HG02852 (cell line): ENCODE results near the gene CCDC159.
"Not testable (repeated sequence)": the region's sequence is repeated elsewhere in the genome, so short reads cannot be mapped to it uniquely, and the experiment has no call there.

ENCODE experiments used
- ATAC-seq: cut with Tn5 transposase; IDR thresholded peaks from one replicate; pipeline ENCODE4 v1.9.1; 2021; ENCODE audit warnings: mild to moderate bottlenecking, moderate library complexity; ENCODE audit not compliant: unreplicated experiment

CCDC159 gene

DNA sequence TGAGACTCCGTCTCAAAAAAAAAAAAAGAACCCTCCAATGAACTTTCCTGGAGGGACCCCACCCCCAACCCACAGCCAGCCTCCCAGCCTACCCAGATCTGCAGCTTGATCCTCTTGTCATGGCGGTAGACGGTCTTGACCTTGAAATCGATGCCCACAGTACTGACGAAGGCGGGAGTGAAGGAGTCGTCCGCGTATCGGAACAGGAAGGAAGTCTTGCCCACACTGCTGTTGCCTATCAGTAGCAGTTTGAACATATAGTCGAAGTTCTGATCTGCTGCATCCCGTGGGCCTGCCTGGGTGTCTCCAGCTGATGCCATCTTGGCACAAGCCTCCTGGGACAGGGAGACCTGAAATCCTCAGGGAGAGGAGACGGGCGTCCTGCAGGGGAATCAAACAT, 9.2 kb upstream of the CCDC159 start:
- ATAC-seq: no peak

DNA sequence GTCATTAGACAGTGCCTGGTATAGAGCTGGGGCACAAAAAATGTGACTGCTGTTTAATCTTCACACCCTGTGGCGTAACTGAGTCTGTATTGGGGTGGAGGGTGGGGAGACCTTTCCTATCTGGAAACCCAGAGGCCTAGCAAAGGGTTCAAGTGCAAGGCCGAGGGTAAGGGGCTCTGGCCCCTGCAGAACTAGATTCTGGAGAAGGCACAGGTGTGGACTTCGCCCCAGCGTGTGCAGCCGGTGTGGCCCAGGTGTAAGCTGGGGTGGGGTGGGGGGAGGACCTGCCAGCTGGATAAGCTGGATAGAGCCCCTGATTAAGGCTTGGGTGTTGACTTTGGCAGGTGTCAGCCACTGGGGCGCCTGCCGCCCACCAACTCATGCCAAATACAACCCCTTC, 8.2 kb upstream of the CCDC159 start:
- ATAC-seq: no peak

DNA sequence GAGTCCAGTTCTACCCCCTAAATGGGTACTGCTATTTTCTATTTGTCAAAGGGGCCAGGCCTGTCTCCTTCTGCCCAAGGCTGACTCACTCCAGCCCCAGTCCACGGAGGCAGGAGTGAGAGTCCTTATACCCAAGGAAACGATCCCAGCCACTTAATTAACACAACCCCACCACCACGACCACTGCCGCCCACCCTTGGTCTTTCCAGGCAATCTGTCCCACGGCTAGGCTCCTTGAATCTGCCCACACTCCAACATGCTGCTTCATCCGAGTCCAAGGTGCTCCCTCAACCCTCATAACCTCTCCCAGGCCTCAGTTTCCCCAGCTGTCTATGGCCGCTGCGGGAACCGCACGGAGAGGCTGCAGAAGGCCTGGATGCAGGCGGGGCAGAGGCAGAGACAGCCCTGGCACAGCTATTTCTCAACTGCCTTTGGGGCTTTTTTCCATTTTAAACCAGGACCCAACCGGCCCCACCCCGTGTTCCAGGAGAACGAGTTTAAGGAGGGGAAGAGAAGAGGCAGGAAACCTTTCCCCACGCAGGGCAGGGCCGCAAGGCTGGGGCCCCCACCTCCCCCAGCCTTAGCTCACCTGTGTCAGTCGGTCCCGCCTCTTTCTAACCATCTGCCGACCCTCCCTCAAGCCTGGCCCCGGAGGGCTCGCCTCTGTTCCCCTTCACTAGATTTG, 7.6 kb upstream of the CCDC159 start:
- ATAC-seq: no peak

DNA sequence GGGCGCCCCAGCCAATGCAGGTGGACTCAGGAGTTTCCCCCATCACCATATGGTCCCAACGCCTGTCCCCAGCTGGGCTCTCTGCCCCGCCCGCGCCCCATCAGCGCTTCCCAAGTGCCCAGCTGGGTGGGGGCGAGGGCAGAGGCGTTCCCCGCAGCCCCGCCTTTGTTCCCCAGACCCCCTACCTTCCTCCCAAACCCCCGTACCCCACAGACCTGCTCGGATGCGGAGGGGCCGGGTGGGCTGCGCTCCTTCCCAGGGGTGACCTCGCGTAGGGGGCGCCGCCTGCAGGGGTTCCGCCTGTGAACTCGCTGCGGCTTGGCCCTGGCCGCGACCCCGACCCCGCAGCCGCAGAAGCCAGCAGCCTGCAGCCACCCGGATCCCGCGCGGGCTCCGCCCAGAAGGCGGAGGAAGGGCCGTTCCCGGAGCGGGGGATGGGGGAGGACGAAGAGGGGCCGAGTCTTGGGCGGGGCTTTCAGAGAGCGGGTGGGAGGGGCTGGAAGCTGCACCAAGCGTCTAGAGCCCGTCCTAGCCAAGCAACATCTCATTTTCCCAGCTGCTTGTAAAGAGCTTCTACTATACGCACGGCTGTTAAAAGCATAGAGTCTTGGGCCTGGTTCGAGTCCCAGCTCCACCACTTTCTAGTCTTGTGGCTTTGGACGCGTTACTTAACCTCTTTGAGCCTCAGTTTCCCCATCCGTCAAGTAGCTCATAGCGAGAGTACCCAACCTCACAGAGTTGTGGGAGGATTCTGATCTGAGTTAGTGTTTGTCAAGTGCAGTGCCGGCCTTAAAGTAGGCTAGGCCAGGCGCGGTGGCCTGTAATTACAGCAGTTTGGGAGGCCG, 6.8 kb upstream of the CCDC159 start, which contains the start of gene RAB3D:
Gene RAB3D (minus strand): TSS at position 404 of the 845 bp plus-strand sequence. CDS start 2,258 bp downstream, outside the sequence.
- peak; percentile 70 for ATAC-seq

DNA sequence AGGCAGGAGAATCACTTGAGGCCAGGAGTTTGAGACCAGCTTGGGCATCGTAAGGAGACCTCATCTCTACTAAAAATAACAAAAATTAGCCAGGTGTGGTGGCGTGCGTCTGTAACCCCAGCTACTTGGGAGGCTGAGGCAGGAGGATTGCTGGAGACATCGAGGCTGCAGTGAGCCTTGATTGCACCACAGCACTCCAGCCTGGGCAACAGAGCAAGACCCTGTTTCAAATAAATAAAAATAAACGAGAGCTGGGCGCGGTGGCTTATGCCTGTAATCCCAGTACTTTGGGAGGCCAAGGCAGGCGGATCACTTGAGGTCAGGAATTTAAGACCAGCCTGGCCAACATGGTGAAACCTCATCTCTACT, 6.2 kb upstream of the CCDC159 start:
- not testable (repeated sequence) for ATAC-seq

DNA sequence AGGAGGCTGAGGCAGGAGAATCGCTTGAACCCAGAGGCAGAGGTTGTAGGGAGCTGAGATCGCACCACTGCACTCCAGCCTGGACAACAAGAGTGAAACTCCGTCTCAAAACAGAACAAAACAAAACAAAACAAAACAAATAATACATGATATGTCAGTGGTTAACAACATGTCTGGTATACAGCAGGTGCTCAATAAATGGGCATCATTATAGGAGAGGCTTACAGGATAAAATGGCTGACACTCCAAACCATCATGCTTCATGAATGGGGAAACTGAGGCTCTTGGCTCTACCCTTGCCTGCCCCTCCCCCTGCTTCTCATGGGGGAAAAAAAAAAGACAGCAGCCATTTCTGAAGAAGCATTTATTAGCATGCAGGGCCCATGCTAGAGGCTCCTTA, 3.9 kb upstream of the CCDC159 start:
- ATAC-seq: no peak

DNA sequence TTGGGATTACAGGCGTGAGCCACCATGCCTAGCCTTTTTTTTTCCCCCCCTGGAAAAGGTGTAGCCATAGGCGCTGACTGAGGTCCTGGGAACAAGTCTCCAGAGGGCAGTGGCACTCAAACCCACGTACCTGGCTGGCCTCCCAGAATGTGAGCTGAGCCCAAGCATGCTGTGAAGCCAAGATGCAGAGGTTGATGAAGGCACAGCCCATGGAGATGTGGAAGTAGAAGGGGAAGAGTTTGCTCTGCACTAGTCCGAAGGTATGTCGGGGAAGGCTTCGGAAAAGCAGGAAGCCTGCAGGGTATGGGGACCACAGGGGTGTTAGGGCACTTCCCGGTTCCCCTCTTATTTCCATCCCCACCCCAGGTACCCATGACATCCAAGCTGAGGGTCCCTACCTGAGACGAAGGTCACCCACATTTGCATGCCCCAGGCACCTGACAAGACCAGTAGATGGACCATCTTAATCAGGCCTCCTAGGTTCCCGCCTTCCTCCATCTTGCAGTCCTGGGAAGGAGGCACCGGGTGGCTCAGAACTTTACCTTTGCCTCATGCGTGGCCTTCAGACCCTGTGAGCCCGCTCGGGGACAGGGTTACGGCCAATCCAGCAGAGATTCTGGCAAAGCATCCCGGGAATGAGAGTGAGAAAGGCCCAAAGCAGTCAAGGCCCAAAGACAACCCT, 1.1 kb upstream of the CCDC159 start:
- no peak for ATAC-seq

DNA sequence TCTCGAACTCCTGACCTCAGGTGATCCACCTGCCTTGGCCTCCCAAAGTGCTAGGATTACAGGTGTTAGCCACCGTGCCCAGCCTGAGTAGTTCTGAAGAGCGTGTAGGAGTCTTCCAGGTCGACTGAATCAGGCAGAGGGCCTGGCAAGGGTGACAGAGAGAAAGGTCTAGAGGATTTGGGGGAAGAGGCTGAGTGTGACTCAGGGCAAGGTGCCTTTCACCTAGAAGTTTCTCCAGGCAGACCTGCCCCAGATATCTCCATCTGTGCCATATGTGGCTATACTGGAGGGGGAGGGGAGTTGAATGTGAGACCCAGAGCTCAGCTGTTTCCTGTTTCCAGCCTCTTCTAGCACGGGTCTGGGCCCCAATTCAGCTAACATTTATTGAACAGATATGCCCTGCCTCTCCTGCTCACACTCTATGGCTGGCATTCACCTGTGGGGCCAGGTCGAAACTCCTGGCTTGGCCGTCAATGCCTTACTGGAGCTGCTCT, 1.3 kb downstream of the CCDC159 start:
- ATAC-seq: no peak

DNA sequence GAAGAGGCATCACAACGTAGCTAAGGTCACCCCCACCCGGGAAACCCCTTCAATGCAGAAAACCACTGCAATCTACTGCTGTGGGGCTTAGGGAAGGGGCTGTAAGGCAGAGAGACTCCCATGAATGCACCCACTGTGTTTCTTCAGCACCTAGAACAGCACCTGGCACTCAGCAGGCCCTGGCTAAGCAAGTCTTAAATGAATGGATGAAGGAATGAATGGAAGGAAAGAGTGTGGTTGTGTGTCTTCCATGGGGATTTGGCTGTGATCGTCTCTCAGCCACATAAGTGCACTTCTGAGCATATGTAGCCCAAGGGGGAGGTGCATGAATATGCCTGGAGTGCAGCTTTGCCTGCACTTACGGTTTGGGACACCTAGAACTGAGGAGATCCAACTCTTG, 2.9 kb downstream of the CCDC159 start:
- ATAC-seq: no peak

DNA sequence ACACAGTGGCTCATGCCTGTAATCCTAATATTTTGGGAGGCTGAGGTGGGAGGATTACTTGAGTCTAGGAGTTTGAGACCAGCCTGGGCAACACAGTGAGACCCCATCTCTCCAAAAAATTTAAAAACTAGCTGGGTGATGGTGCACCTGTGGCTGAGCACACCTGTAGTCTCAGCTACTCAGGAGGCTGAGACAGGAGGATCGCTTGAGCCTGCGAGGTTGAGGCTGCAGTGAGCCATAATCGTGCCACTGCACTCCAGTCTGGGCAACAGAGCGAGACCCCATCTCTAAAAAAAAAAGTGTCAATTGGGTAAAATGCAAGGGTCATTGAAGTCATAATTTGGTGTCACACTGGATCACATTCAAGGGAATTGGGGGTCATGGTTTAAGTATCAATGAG, 7.8 kb downstream of the CCDC159 start:
- ATAC-seq: not testable (repeated sequence)

DNA sequence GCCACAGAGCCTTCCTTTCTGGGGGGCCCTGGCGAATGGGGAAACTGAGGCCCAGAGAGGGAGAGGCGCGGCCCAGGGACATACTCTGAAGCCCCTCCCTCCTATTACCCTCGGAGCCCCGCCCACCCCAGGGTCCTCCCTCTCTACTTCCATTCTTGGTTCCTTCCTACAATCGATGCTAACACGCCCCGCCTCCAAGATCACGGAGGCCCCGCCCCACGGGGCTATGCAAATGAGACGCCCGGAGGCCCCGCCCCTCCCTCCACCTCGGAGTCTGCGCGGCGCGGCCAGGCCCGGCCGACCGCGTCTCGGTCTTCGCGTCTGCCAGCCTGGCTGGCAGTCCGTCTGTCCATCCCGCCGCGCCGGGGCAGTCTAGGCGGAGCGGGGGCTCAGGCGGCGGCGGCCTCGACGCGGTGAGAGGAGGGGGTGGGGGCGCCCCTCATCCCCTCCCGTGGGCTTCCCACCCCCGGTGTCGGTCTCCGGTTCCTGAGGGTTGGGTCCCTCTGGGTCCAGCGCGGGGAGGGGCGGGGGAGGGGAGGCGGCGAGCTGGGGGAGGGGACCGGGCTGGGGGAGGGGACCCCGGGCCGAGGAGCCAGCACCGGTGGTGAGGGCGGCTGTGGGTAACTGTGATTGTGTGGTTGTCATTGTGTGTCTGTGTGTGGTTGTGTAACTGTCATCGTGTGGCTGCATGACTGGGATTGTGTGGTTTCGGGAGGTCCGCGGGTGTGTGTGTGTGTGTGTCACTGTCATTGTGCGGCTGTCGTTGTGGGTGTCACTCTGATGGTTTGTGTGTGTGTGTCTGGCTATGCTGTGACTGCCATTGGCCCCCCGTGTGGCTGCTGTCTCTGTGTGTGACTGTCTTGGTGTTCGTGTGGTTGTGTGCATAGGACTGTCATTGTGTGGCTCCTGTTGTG, 9.1 kb downstream of the CCDC159 start, which contains the start of gene PLPPR2:
Gene PLPPR2 (plus strand): TSS at position 273 of the 914 bp plus-strand sequence. CDS start 2,242 bp downstream, outside the sequence.
- ATAC-seq: peak; percentile 51

DNA sequence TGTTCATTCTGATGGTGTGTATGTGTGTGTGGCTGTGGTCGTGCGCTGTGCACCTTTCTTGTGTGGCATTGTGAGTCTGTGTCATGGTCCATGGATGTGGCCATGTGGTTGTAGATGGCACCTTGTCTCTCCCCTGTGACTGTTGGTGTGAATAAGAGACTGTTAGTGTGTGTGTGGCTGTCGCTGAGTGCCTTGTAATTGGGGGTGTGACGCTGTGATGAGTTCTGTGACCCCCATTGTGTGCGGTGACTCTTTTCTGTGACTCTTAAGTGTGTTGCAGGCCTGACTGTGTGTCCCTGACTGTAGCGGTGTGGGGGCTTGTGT, 9.7 kb downstream of the CCDC159 start:
- ATAC-seq: no peak

DNA sequence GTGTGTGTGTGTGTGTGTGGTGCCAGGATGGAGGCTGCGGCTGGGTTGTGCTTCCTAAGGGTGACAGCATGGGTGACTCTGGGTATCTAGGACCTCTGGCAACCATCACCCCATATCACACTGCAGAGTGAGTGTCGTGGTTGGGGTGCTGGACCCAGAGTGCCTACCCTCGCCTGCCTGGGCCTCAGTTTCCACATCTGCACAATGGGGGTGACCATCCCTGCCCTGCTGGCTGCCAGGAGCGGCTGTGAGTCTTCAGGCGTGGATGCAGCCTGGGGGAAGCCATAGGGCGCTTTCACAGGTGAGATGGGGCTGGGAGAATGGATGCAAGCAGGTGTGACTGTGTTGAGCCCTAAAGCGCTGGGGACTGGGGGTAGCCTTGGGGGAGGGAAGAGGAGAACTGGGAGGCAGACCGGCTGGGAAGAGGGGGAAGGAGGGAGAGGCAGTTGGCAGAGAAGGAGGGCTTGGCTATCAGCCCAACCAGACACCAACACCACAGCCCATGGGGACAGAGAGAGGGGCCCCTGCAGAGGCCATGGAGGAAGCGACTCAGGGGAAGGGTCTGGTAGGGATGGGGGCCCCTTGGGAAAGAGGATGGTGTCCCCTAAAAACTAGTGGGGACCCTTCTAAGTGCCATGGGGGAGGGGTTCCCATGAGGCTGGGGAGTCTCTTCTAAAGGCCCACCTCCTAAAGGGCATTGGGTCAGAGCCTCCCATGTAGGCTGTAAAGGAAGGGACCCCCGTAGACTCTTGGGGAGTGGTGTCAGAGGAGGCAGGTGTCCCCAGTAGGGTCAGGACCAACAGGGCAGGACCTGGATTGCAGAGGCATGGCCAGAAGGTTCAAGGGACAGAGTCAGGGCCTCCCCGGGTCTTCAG, 10.6 kb downstream of the CCDC159 start:
- ATAC-seq: no peak

DNA sequence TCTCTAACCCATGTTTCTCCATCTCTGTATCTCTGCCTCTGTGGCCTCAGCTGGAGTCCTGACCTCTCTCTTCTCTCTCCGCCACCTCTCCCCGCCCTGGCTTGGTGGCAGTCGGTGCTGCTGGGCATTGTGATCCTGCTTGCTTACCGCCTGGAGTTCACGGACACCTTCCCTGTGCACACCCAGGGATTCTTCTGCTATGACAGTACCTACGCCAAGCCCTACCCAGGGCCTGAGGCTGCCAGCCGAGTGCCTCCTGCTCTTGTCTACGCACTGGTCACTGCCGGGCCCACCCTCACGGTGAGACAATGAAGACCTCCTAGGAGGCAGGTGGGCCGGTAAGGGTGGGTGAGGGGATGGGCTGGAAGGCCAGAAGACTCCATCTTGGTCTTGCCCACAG, 13.1 kb downstream of the CCDC159 start:
- ATAC-seq: no peak

DNA sequence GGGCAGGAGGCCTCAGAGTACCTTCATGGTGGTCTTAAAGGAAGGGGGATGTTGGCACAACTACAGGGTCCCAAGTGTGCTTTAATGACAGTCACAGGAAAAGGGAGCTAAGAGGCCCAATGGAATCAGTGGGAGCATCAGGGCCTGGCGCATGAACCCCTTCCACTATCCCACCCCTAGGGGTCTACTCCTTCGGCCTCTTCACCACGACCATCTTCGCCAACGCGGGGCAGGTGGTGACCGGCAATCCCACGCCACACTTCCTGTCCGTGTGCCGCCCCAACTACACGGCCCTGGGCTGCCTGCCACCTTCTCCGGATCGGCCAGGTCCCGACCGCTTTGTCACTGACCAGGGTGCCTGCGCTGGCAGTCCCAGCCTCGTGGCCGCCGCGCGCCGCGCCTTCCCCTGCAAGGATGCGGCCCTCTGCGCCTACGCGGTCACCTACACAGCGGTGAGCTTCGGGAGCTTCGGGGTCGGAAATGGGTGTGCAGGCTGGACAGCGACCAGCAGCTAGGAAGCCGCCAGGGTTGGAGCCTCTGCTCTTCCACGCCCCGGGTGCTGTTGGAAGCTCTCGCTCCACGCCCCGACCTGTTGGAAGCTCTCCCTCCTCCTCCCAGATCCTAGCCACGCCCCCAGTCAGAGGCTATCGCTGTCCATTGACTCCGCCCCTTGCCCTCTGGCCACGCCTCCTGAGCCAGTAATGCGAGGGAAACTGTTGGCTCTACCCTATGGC, 14.9 kb downstream of the CCDC159 start:
- ATAC-seq: no peak

DNA sequence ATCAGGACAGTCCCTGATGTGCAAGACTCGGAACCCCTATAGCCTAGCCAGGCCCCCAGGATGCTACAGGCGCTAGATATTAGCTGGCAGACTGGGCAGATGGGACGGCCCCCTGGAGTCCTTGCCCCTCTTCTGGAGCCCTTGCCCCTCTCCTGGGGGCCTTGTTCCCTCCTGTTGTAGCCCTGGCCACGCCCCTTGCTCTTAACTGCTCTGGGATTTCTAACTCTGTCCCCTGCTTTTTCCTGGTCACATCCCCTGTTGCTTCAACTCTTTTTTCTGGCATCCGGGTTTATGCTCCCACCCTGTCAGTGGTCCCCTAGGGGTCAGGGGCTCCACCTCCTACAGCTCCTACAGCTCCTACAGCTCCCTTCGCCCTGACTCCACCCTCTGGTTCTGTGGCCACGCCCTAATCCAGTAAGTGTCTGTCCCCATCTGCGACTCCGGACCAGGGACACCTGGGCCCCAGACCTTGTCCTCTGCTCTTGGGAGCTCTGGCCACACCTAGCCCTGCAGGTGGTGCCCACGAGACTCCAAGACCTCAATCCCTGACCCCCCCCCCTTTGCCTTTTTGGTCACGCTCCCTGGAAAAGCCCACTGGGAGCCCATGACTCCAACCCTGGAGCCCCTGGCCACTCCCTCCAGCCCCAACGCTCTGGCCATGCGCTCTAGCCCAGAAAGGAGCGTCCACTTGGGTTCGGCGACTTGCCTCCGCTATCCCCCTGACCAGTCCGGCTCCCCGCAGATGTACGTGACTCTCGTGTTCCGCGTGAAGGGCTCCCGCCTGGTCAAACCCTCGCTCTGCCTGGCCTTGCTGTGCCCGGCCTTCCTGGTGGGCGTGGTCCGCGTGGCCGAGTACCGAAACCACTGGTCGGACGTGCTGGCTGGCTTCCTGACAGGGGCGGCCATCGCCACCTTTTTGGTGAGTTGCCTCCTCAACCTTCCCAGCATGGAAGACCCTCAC, 15.7 kb downstream of the CCDC159 start:
- no peak for ATAC-seq

DNA sequence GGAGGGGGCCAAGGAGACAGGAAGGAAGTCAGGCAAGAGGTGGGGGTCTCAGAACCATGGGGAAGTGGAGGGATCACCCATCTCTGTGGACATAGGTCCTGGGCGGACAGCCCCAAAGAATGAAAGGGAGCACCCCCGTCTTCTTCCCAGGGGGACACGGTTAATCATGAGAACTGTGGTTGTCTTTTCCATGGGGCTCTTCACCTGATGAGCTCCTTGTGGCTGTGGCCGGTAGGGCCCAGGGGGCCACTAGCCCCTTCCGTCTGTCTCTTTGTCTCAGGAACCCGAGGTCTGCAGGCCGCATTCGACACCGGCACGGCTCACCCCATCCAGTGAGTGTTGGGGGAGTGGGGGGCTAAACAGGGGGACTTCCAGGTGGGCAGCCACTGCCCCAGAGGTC, 17.6 kb downstream of the CCDC159 start:
- no peak for ATAC-seq
